CD14-positive monocyte (primary cell): ENCODE data around the gene ETFB. TPM values are rescaled to one million over a fixed set of nuclear protein-coding genes. Genes with fewer than 3 reads are reported as not detected.

Experiments
- DNase-seq, 3 donors: peaks; one replicate each; pipeline ENCODE4 v3.0.0-alpha.2; 2011 to 2022
- H2AFZ ChIP-seq: 2 replicates; pipeline ENCODE4 v1.6.0; 2012; ENCODE audit warnings: mild to moderate bottlenecking, low read depth, low read length, inconsistent platforms; ENCODE audit not compliant: insufficient read depth, poor library complexity, severe bottlenecking
- H3K27ac ChIP-seq, 2 donors: 1 replicate in 1 of 2; 2 replicates in 1 of 2; pipeline ENCODE4 v1.5.1; 2012 to 2013; ENCODE audit warnings: low read length in 2 of 2, control low read depth in 1 of 2, inconsistent platforms in 1 of 2, low read depth in 1 of 2, mild to moderate bottlenecking in 1 of 2
- H3K27me3 ChIP-seq, 2 donors: one replicate each; pipeline versions ENCODE4 v1.6.0 to v1.6.1; 2011 to 2013; ENCODE audit warnings: low read length in 2 of 2; ENCODE audit not compliant: control insufficient read depth in 2 of 2, insufficient read depth in 2 of 2
- H3K36me3 ChIP-seq, 2 donors: replicated peaks in 1 of 2; 1 replicate in 1 of 2; 2 replicates in 1 of 2; pipeline versions ENCODE4 v1.5.1 to v1.6.1; 2012 to 2013; ENCODE audit warnings: low read length in 2 of 2, control low read depth in 1 of 2, inconsistent platforms in 1 of 2, mild to moderate bottlenecking in 1 of 2; ENCODE audit not compliant: insufficient read depth in 2 of 2, control insufficient read depth in 1 of 2
- H3K4me1 ChIP-seq, 2 donors: 1 replicate in 1 of 2; 2 replicates in 1 of 2; pipeline versions ENCODE4 v1.5.1 to v1.6.1; 2012 to 2013; ENCODE audit warnings: low read length in 2 of 2, control low read depth in 1 of 2, inconsistent platforms in 1 of 2, mild to moderate bottlenecking in 1 of 2, moderate library complexity in 1 of 2; ENCODE audit not compliant: insufficient read depth in 2 of 2, control insufficient read depth in 1 of 2
- H3K4me2 ChIP-seq: replicated peaks from 2 replicates; pipeline ENCODE3; 2012; ENCODE audit warnings: low read length, moderate library complexity, mild to moderate bottlenecking; ENCODE audit not compliant: poor library complexity, severe bottlenecking; ENCODE audit errors: extremely low read depth
- H3K4me3 ChIP-seq, 3 experiments: fragments of 200-600 bp in 1 of 3; sonication (generic) in 1 of 3; replicated peaks in 1 of 3; 1 replicate in 2 of 3; 2 replicates in 1 of 3; pipeline ENCODE4 v1.5.1; 2011 to 2013; ENCODE audit warnings: low read length in 3 of 3, mild to moderate bottlenecking in 3 of 3, control low read depth in 2 of 3, low read depth in 2 of 3, inconsistent platforms in 1 of 3, moderate library complexity in 1 of 3
- H3K79me2 ChIP-seq: 2 replicates; pipeline ENCODE4 v1.6.0; 2012; ENCODE audit warnings: mild to moderate bottlenecking, control low read depth, inconsistent platforms, low read length, moderate library complexity; ENCODE audit not compliant: insufficient read depth
- H3K9ac ChIP-seq: 2 replicates; pipeline ENCODE4 v1.6.0; 2017; ENCODE audit warnings: low read length, mild to moderate bottlenecking; ENCODE audit not compliant: insufficient read depth, poor library complexity, severe bottlenecking
- H3K9me3 ChIP-seq, 2 donors: replicated peaks in 1 of 2; 1 replicate in 1 of 2; 2 replicates in 1 of 2; pipeline versions ENCODE4 v1.5.1 to v1.6.1; 2012 to 2013; ENCODE audit warnings: low read length in 2 of 2, control low read depth in 1 of 2; ENCODE audit not compliant: control insufficient read depth in 1 of 2, insufficient read depth in 1 of 2
- H4K20me1 ChIP-seq: 2 replicates; pipeline ENCODE4 v1.6.0; 2012; ENCODE audit warnings: mild to moderate bottlenecking, low read length, control low read depth, moderate library complexity; ENCODE audit not compliant: insufficient read depth
- H3K27ac Mint-ChIP-seq, 7 donors: one replicate each; pipeline ENCODE4 v1.8.0; 2020; ENCODE audit warnings: mild to moderate bottlenecking in 7 of 7, mixed read lengths in 7 of 7, moderate library complexity in 6 of 7, inconsistent platforms in 2 of 7
- H3K27me3 Mint-ChIP-seq, 3 donors: one replicate each; pipeline ENCODE4 v1.8.0; 2021 to 2022; ENCODE audit warnings: low read depth in 3 of 3, mild to moderate bottlenecking in 3 of 3, mixed read lengths in 3 of 3, moderate library complexity in 3 of 3, inconsistent platforms in 1 of 3
- H3K36me3 Mint-ChIP-seq, 2 donors: one replicate each; pipeline ENCODE4 v1.8.0; 2020; ENCODE audit warnings: mixed read lengths in 2 of 2, inconsistent platforms in 1 of 2, mild to moderate bottlenecking in 1 of 2
- H3K4me1 Mint-ChIP-seq: one replicate; pipeline ENCODE4 v1.8.0; 2020; ENCODE audit warnings: mild to moderate bottlenecking, mixed read lengths
- H3K4me3 Mint-ChIP-seq, 2 donors: one replicate each; pipeline ENCODE4 v1.8.0; 2020; ENCODE audit warnings: mild to moderate bottlenecking in 2 of 2, mixed read lengths in 2 of 2, moderate library complexity in 1 of 2
- H3K9me3 Mint-ChIP-seq, 7 donors: one replicate each; pipeline ENCODE4 v1.8.0; 2020 to 2022; ENCODE audit warnings: mixed read lengths in 7 of 7, mild to moderate bottlenecking in 6 of 7, moderate library complexity in 6 of 7, inconsistent platforms in 2 of 7
- WGBS: methylation state at CpG from one replicate; pipeline ENCODE4 v1.1.5; 2013; ENCODE audit warnings: missing lambda C conversion rate; ENCODE audit not compliant: insufficient coverage; 5-methylcytosine and 5-hydroxymethylcytosine counted together
- intact Hi-C, 2 donors: fragments of 100-400 bp; cut with micrococcal nuclease; formaldehyde crosslinking; loops; one replicate each; pipeline versions ENCODE4 v1.15.0 to v1.15.1; 2023
- polyA plus RNA-seq, 3 donors: library from polyadenylated mRNA; depleted of rRNA in 1 of 3; unstranded in 2 of 3; stranded (reverse) in 1 of 3; fragments of 300-500 nt in 2 of 3; fragments of >200 nt in 1 of 3; fragmentation: Illumina TruSeq in 2 of 3; gene quantifications; 1 replicate in 2 of 3; 2 replicates in 1 of 3; pipeline ENCODE4 v1.2.3, GENCODE V29; 2012 to 2021
- TF ChIP-seq, protein P1 (sequence below): fragments of 200-600 bp; IDR thresholded peaks from one replicate; pipeline ENCODE4 v1.8.0; 2022; ENCODE audit warnings: antibody characterized with exemption, mild to moderate bottlenecking

Gene ETFB
- polyA plus RNA-seq, 3 donors, result 51.0 to 72.1 (median 63.0) TPM

DNA sequence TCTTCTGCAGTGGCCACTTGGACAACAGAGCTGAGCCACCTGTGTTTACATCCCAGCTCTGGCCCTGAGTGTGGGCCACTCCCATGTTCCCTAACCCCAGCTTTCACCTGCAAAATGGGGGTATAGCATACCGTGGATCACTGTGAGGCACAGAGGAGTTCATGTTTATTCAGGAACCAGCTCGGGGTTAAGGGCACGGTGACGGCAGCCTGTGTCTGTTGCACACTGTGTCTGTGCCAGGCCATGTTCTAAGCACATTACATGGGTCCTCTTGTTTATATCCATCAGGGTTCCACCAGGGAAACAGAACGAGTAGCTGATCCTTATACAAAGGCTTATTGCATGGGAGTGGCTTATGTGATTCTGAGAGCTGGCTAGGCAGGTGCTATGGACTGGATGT is 68.8 kb downstream of the ETFB start:
- intact Hi-C loops, result loop anchor here in 1 of 2 donors (10.0 kb wide), 1 partner anchor 1073 kb away; no protein-coding TSS in a partner anchor
- no peak overlapping the region for H3K4me2 ChIP-seq
- no peaks in the 10 kb centered on the region for H3K9me3 ChIP-seq
- Mint-ChIP-seq H3K27me3 (peaks cover 7 to 29% (median 17%) of the 10 kb centered on the region in 3 donors), H3K9me3 (peaks cover 0 to 3% (median 3%) of the 10 kb centered on the region in 7 donors), H3K36me3 (no peaks in the 10 kb centered on the region), H3K27ac (no peak overlapping the region), H3K4me1 (no peaks in the 10 kb centered on the region), H3K4me3 (no peak overlapping the region)
- no peak for DNase-seq
- no peaks in the 10 kb centered on the region for H3K27me3 ChIP-seq
- H2AFZ ChIP-seq, result no peak overlapping the region
- TF ChIP-seq, protein P1, sequence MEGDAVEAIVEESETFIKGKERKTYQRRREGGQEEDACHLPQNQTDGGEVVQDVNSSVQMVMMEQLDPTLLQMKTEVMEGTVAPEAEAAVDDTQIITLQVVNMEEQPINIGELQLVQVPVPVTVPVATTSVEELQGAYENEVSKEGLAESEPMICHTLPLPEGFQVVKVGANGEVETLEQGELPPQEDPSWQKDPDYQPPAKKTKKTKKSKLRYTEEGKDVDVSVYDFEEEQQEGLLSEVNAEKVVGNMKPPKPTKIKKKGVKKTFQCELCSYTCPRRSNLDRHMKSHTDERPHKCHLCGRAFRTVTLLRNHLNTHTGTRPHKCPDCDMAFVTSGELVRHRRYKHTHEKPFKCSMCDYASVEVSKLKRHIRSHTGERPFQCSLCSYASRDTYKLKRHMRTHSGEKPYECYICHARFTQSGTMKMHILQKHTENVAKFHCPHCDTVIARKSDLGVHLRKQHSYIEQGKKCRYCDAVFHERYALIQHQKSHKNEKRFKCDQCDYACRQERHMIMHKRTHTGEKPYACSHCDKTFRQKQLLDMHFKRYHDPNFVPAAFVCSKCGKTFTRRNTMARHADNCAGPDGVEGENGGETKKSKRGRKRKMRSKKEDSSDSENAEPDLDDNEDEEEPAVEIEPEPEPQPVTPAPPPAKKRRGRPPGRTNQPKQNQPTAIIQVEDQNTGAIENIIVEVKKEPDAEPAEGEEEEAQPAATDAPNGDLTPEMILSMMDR, result no peak
- H3K9ac ChIP-seq, result no peak overlapping the region
- no peak overlapping the region for H3K4me3 ChIP-seq
- H3K79me2 ChIP-seq, result no peaks in the 10 kb centered on the region
- H3K4me1 ChIP-seq, result no peaks in the 10 kb centered on the region
- no peak overlapping the region for H3K27ac ChIP-seq
- 97% methylated on average over 4 of the region's 5 CpGs for WGBS
- no peaks in the 10 kb centered on the region for H4K20me1 ChIP-seq
- no peaks in the 10 kb centered on the region for H3K36me3 ChIP-seq

DNA sequence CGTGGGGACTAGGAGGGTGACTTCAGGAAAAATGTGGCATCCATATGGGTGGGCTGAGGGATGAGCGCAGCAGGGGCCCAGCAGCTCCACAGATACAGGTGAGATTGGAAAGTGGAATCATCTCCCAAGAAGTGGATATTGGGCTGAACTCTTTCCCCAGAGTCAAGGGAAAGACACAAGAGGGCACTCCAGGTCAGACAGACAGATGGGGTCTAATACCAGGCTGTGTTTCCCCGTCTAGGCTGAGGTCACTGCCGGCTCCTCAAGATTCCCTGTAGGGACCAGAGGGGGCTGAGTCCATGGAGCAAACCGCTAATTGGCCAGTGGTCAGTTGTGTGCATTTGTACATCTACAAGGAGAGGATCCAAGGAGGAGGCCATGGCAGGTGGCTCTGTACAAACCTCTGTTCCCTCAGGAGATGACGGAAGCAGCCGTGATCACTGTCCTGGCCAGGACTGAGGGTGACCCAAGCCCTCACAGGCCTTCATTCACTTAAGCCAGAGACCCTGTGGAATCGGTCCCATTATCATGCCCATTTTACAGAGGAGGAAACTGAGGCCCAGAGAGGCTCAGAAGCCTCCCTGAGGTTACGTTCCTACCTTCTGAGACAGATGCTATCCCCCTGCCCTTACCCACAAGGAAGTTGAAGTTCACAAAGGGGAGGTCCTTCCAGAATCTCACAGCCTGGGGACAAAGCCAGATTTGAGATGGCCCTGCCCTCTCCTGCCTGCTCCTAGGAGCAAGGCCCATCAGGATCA is 69.7 kb downstream of the ETFB start:
- Mint-ChIP-seq H3K27me3 (peaks cover 10 to 30% (median 17%) of the 10 kb centered on the region in 3 donors), H3K4me1 (no peaks in the 10 kb centered on the region), H3K4me3 (no peak overlapping the region), H3K9me3 (no peaks in the 10 kb centered on the region), H3K27ac (no peak overlapping the region), H3K36me3 (no peaks in the 10 kb centered on the region)
- H3K36me3 ChIP-seq, result no peaks in the 10 kb centered on the region
- 74% methylated on average over 5 of the region's 9 CpGs for WGBS
- TF ChIP-seq, protein P1, result no peak
- no peaks in the 10 kb centered on the region for H3K9me3 ChIP-seq
- no peak overlapping the region for H3K4me3 ChIP-seq
- no peaks in the 10 kb centered on the region for H3K27me3 ChIP-seq
- no peak overlapping the region for H3K9ac ChIP-seq
- no peaks in the 10 kb centered on the region for H3K79me2 ChIP-seq
- H2AFZ ChIP-seq, result no peak overlapping the region
- H3K27ac ChIP-seq, result no peak overlapping the region
- DNase-seq, result no peak
- no peak overlapping the region for H3K4me2 ChIP-seq
- H4K20me1 ChIP-seq, result no peaks in the 10 kb centered on the region
- H3K4me1 ChIP-seq, result no peaks in the 10 kb centered on the region
- intact Hi-C loops, result loop anchor here in 1 of 2 donors (10.0 kb wide), 1 partner anchor 1072 kb away; no protein-coding TSS in a partner anchor
